ENCODE data around the gene KRT15.

GRCh38 chr17:41492351-41492750 is 26.3 kb downstream of the KRT15 start:
- TF ChIP-seq CTCF (IDR thresholded peaks at IDR 0.05) (no peak), POLR2A (IDR thresholded peaks at IDR 0.05) (no peak)
